Cardiac fibroblast (primary cell): ENCODE results near the gene RTN4RL1.

Experiments used
- DNase-seq, 2 donors: peaks; one replicate each; pipeline versions ENCODE4 v3.0.0 to v3.0.0-alpha.2; 2010; ENCODE audit warnings: low read depth in 2 of 2
- H3K4me3 ChIP-seq, 2 donors: replicated peaks in 1 of 2; 1 replicate in 1 of 2; 2 replicates in 1 of 2; pipeline ENCODE4 v1.5.1; 2011; ENCODE audit warnings: low read depth in 2 of 2, low read length in 2 of 2, mild to moderate bottlenecking in 2 of 2, moderate library complexity in 1 of 2
- CTCF ChIP-seq: IDR thresholded peaks from one replicate; pipeline ENCODE4 v1.5.1; 2011; ENCODE audit warnings: low read depth, mild to moderate bottlenecking, low read length, inconsistent platforms

Gene RTN4RL1

GRCh38 chr17:1940810-1941185 lies 84.3 kb downstream of the RTN4RL1 start:
- no peak for DNase-seq
- H3K4me3 ChIP-seq = no peak overlapping the region
- TF ChIP-seq CTCF = no peak

GRCh38 chr17:1939981-1940809 lies 84.9 kb downstream of the RTN4RL1 start:
- no peak overlapping the region for H3K4me3 ChIP-seq
- DNase-seq = no peak
- no peak for TF ChIP-seq CTCF

- no peak for DNase-seq
- H3K4me3 ChIP-seq = no peak overlapping the region
- TF ChIP-seq CTCF = no peak
Measured at GRCh38 chr17:1937461-1937860, 87.7 kb downstream of the RTN4RL1 start.

GRCh38 chr17:1936766-1937165 lies 88.4 kb downstream of the RTN4RL1 start:
- DNase-seq = no peak
- H3K4me3 ChIP-seq = no peak overlapping the region
- no peak for TF ChIP-seq CTCF

- no peak overlapping the region for H3K4me3 ChIP-seq
- DNase-seq = no peak
- no peak for TF ChIP-seq CTCF
Measured at GRCh38 chr17:1934901-1935300, 90.2 kb downstream of the RTN4RL1 start.

GRCh38 chr17:1933875-1934715 lies 91.0 kb downstream of the RTN4RL1 start:
- no peak for TF ChIP-seq CTCF
- no peak for DNase-seq

More at GRCh38 chr17:1933875-1934715, 91.0 kb downstream of the RTN4RL1 start:
- no peak overlapping the region for H3K4me3 ChIP-seq
